HG03439 (cell line): ENCODE data around the gene MECR.

ENCODE experiments used
- ATAC-seq: cut with Tn5 transposase; IDR thresholded peaks from one replicate; pipeline ENCODE4 v1.9.1; 2021; ENCODE audit warnings: mild to moderate bottlenecking, moderate library complexity; ENCODE audit not compliant: unreplicated experiment

MECR gene

DNA sequence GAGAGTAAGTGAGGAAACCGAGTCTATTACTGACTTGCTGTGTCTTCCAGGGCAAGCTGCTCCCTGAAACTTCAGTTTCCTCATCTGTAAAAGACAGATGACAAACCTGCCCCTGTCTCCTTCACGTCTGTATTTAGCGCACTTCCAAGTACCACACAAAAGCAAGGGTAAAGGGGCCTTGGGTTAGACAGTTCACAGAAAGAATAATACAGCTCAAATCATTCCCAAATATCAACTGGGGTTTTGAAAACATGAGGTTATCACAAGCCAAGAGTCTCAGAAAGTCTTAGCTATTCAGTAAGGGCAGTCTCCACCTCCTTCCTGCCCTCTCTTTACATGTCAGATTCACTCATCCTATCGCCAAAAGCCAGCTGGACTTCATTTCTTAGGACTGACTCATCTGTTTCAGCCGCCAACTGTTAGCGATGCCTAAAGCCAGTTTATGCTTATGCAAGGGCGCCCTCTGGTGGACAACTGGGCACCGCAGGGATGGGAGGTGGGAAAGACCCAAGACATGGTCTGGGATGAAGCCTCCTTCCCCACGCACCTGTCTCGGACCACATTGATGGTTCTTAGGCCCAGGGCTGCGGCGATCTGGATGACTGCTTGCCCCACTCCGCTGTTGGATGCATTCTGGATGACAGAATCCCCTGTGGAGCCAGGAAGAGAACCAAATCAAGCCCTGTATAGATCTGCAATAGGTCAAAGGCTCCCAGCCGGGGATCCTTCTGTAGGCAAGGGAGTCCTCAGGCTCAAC, 28.0 kb downstream of the MECR start:
- ATAC-seq = peak; percentile 63

GRCh38 chr1:29202053-29202452, 28.7 kb downstream of the MECR start:
- no peak for ATAC-seq

GRCh38 chr1:29201595-29202051, 29.1 kb downstream of the MECR start:
- ATAC-seq = no peak

DNA sequence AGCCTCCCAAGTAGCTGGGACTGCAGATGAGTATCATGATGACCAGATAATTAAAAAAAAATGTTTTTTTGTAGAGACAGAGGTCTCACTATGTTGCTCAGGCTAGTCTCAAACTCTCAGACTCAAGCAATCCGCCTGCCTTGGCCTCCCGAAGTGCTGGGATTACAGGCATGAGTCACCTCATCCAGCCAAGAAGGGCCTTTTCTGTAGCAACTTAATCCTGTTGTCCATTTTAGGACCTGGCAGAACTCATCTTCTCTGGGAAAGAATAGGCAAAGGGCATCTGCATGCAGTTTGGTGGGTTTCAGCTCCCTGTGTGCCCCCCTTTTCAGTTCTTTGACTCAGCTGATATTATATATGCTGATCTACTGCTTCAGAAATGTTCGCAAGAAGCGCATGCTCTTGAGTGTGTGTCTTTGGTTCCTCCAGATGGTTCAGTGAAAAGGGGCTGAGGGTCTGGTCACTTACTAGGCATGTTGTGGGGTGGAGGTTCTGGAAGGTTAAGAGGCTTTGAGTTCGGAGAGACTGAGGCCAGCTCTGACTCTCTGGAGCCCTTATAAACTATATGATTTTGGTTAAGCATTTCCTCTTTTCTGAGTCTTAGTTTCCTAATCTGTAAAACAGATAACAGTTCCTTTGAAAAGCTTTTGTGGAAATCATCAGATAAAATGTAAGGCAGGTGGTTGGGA, 29.7 kb downstream of the MECR start:
- ATAC-seq = no peak

DNA sequence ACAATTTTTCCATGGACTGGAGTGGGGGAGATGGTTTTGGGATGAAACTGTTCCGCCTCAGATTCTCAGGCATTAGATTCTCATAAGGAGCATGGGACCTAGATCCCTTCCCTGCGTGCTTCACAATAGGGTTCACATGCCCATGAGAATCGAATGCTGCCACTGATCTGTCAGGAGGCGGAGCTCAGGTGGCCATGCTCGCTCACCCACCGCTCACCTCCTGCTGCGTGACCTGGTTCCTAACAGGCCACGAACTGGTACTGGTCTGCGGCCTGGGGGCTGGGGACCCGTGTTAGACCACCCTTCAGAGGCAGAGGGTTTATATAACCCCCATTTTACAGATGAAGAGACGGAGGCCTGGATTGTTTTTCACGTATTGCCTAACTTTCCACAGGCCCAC, 32.7 kb downstream of the MECR start:
- no peak for ATAC-seq

DNA sequence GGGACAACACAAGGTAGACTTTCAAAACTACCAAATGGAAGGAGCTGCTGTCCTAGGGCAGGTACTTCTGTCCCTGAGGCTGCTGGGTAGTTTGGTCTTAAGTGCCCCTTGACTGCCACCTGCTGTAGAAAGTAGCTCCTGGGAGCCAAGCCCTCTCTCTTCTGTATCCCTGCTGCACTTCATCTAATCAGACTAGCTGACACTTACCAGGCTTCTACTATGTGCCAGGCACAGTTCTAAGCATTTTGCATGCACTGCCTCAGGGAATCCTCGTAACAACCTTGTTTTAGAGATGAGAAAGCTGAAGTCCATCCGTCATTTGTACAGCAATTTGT, 33.2 kb downstream of the MECR start:
- ATAC-seq = no peak

DNA sequence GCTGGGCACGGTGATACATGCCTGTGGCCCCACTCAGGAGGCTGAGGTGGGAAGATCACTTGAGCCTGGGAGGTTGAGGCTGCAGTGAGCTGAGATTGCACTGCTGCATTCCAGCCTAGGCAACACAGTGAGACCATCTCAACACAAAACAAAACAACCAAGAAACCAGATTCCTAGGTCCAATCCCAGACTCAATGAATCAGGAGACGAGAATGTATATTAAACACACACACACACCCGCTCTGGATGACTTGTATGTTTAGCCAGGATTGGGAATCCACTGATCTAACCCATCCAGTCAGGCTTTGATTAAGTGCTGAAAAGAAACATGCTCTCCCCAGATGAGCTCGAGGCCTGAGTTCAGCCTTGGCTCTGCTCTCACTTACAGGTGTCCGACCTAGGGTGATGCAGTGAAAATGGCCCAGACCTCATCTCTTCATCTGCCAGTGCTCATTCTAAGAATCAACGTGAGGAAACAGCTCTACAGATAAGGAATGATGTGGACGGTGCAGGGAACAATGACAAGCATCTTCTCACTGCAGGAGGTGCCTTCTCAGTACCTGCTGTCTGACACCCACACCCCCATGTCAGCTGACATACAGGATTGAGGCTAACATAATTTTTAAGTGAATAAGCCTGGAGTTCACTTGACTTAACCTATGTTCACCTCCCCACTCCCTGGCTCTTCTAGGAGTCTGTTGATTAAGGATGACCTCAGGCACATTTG, 33.7 kb downstream of the MECR start:
- no peak for ATAC-seq

GRCh38 chr1:29195881-29196291, 34.8 kb downstream of the MECR start:
- no peak for ATAC-seq

- no peak for ATAC-seq
These were observed 36.8 kb downstream of the MECR start for GRCh38 chr1:29193879-29194455.

DNA sequence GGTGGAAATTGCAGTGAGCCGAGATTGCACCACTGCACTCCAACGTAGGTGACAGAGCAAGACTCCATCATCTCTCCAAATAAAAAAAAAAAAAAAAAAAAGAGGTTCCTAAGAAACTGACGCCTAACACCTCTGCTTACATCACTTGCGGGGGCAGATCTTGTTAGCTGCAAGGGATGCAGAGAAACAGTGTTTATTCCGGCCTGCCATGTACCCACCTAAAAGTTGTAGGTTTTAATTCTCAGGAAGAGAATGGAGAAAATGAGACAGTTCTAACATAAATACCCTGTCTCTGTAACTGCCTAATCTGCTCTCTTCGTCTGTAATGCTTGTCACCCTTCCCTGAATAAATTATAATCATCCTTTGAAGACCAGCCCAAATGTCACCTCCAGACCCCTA, 40.0 kb downstream of the MECR start:
- ATAC-seq = no peak

DNA sequence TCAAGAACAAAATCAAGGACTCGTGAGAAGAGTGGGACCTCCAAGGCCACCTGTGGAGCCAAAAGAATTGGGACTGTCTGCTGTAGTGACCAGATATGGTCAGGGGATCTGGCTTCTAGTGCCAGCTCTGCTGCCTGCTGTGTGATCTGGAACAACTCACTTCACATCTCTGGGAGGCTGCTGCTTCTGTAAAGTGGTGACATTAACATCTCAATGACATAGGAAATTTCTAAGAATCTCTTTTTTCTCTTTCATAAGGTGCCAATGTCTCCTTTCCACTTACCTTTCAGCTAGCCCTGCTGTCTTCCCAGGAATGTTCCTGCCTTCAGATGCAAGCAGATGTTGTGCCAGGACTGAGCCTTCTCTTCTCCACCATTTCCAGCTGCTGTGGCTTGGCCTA, 44.0 kb downstream of the MECR start:
- no peak for ATAC-seq

GRCh38 chr1:29186252-29186651, 44.5 kb downstream of the MECR start:
- no peak for ATAC-seq

- ATAC-seq = no peak
These were observed 47.4 kb downstream of the MECR start for GRCh38 chr1:29183287-29183686.

- peak; percentile 84 for ATAC-seq
These were observed 49.1 kb downstream of the MECR start, which contains the start of gene SRSF4 for GRCh38 chr1:29181413-29182225. Gene SRSF4, minus strand, starts transcription at chr1:29181900. Its CDS starts 148 bp downstream, at chr1:29181752.

DNA sequence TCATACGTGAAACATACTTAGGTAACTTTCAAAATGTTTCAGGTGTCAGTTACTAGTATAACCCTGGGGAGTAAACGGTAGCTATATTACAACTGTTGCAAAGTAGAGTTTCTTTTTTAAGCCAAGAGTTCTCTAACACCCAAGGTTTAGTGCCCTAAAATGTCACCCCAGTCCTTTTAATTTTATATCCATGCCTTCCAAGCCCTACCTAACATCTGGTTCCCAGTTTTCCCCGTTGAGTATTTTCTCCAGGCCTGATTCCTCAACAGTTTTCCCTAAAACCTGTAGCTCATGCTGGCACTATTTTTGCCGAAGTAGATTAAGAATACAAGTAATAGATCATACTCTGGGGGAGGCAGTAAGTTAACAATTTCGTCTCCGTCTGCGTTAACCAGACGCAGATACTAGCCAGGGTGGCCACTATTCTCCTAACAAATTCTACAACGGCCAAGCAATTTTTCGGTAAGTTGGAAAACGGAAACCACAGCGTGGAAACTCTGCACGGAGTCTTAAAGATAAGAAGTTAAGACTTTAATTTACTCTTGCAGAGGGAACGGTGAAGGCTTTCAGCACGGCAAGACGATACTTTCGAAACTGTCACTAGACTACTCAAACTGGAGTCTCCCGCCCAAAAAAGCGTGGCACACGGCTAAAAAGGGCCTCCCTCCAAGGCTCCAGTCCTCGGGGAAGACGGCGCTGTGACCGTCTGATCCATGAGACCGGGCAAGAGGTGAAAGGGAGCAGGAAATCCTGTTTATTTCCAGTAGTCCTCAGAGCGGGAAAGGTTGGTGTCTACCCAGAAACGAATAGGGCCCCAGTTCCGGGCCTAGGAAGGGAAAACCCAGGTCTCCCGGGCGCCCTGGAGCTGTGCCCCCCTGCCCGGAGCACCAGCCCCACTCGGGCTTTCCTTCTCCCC, 50.0 kb downstream of the MECR start:
- peak; percentile 2 for ATAC-seq

DNA sequence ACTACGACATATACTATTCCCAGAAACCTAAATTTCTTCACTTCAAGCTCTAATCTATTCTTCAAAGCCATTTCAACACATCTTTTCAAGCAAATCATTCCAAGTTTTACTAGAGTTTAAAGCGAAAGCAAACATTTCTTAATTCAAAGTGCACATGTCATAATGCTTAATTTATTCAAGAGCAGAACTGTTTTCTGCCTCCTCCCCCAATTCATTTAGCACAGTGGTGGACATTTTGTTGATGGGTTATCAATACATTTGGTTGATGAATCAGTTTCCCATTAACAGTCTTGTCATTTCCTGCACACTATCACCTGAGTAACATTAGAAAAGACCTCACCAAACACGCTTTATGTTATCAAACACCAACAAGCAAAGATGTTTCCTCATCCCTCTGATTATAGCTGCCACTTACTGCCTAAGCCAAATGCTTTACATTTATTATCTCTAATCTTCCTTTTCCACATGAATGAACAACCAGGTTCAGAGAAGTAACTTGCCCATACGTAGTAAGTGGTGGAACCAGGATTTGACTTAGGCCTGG, 51.0 kb downstream of the MECR start:
- no peak for ATAC-seq

DNA sequence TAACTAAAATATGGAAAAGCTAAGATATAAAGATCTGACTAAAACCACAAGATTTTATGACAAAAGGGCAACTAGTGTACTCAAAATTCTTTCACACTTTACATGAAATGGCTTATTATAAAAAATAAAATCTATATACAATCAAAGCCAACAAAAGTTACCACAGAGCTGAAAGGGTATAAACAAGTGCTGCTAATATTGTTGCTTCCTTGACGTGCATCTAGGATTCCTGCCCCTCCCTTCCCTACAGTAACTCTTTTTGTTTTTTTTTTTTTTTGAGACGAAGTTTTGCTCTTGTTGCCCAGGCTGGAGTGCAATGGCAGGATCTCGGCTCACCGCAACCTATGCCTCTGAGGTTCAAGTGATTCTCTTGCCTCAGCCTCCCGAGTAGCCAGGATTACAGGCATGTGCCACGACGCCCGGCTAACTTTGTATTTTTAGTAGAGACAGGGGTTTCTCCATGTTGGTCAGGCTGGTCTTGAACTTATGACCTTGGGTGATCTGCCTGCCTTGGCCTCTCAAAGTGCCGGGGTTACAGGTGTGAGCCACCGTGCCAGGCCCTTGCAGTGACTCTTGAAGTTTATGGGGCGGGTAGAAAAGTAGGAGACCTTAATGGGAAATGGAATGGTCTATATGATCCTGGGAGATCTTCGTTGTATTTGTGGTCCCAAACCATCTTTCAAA, 53.6 kb downstream of the MECR start:
- no peak for ATAC-seq

GRCh38 chr1:29176576-29176975, 54.2 kb downstream of the MECR start:
- no peak for ATAC-seq
